ENCODE results near the gene MYCBPAP. TPM values are rescaled to one million over a fixed set of nuclear protein-coding genes. Genes with fewer than 3 reads are reported as not detected.

Gene MYCBPAP
- total and polyA plus RNA-seq, 2 donors from 2014 or later = 0.72 to 2.9 TPM

DNA sequence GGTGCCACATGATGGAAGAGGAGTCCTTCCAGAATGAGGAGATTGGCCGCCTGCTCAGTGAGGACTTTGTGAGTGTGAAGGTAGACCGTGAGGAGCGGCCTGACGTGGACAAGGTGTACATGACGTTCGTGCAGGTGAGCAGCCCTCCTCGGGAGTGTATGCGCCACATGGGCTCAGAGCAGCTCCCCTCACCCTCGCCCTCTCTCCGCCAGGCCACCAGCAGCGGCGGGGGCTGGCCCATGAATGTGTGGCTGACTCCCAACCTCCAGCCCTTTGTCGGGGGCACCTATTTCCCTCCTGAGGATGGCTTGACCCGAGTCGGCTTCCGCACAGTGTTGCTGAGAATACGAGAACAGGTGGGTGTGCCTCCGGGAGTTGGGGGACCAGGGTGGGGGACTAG lies 40.6 kb downstream of the MYCBPAP start:
- Histone ChIP-seq H3K9ac (ENCODE audit: low read length in 3 of 3) (no peak overlapping the region), H3K27me3 (ENCODE audit: control insufficient read depth, insufficient read depth, low read length) (no peaks in the 10 kb centered on the region), H3K27ac (ENCODE audit: low read depth in 2 of 2, low read length in 2 of 2) (no peak overlapping the region), H3K36me3 (ENCODE audit: control insufficient read depth in 2 of 3, insufficient read depth in 3 of 3, low read length in 3 of 3) (no peaks in the 10 kb centered on the region), H3K4me3 (ENCODE audit: low read length in 3 of 3) (no peak overlapping the region), H3K4me1 (ENCODE audit: control insufficient read depth in 2 of 3, insufficient read depth in 2 of 3, low read depth in 1 of 3, low read length in 3 of 3) (peaks cover 0 to 9% (median 4%) of the 10 kb centered on the region in 3 donors), H3K9me3 (ENCODE audit: control insufficient read depth in 2 of 3, insufficient read depth in 1 of 3, low read length in 3 of 3) (no peaks in the 10 kb centered on the region)
- intact Hi-C loops (cut with DNase I) = loop anchor here (5.0 to 10.0 kb wide), 3 partner anchors 78 to 406 kb away; no protein-coding TSS in a partner anchor
- DNase-seq (no peak), FAIRE-seq (no peak)
- TF ChIP-seq, protein P1, sequence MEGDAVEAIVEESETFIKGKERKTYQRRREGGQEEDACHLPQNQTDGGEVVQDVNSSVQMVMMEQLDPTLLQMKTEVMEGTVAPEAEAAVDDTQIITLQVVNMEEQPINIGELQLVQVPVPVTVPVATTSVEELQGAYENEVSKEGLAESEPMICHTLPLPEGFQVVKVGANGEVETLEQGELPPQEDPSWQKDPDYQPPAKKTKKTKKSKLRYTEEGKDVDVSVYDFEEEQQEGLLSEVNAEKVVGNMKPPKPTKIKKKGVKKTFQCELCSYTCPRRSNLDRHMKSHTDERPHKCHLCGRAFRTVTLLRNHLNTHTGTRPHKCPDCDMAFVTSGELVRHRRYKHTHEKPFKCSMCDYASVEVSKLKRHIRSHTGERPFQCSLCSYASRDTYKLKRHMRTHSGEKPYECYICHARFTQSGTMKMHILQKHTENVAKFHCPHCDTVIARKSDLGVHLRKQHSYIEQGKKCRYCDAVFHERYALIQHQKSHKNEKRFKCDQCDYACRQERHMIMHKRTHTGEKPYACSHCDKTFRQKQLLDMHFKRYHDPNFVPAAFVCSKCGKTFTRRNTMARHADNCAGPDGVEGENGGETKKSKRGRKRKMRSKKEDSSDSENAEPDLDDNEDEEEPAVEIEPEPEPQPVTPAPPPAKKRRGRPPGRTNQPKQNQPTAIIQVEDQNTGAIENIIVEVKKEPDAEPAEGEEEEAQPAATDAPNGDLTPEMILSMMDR (IDR thresholded peaks at IDR 0.05; ENCODE audit: borderline replicate concordance, extremely low read depth, insufficient read depth) = no peak

DNA sequence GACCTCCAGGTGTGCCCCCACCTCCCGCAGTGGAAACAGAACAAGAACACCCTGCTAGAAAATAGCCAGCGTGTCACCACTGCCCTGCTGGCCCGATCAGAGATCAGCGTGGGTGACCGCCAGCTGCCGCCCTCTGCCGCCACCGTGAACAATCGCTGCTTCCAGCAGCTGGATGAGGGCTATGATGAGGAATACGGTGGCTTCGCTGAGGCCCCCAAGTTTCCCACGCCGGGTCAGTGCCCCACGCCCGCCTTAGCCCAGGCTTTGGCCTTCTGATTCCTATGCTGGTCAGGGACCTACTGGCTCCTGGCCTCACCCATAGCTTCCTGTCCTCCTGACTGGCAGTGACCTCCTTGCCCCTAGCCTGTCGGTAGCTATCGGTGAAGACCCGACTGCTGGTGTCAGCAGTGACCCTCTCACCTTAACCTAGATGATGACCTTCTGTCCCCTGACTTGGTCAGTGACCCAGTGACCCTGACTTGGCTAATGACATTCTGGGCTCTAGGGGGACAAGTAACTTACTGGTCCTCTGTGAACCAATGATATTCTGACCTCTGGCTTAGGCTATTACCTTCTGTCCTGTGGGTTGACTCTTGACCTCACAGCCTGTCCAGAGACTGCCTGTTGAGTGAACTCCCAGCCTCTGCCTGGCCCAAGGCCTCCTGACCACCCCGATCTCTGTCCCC lies 41.2 kb downstream of the MYCBPAP start:
- H3K4me1 ChIP-seq (ENCODE audit: control insufficient read depth in 2 of 3, insufficient read depth in 2 of 3, low read depth in 1 of 3, low read length in 3 of 3) = peaks cover 0 to 9% (median 4%) of the 10 kb centered on the region in 3 donors
- FAIRE-seq = no peak
- intact Hi-C loops (cut with DNase I) = loop anchor here (5.0 to 10.0 kb wide), 3 partner anchors 78 to 405 kb away; no protein-coding TSS in a partner anchor

DNA sequence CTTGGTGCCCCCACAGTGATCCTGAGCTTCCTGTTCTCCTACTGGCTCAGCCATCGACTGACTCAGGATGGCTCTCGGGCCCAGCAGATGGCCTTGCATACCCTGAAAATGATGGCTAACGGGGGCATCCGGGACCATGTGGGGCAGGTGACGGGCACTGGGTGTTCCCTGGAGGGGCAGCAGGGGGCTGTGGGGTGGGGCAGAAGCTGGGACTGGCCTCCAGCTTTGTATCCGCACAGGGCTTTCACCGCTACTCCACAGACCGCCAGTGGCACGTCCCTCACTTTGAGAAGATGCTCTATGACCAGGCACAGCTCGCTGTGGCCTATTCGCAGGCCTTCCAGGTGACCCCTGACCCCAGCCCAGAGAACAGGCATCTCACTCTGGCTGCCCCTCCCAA lies 41.7 kb downstream of the MYCBPAP start:
- no peak for FAIRE-seq
- Histone ChIP-seq H3K9me3 (ENCODE audit: control insufficient read depth in 2 of 3, insufficient read depth in 1 of 3, low read length in 3 of 3) (no peaks in the 10 kb centered on the region), H3K36me3 (ENCODE audit: control insufficient read depth in 2 of 3, insufficient read depth in 3 of 3, low read length in 3 of 3) (peaks cover 0 to 6% (median 2%) of the 10 kb centered on the region in 3 donors), H3K4me1 (ENCODE audit: control insufficient read depth in 2 of 3, insufficient read depth in 2 of 3, low read depth in 1 of 3, low read length in 3 of 3) (peaks cover 0 to 9% (median 4%) of the 10 kb centered on the region in 3 donors), H3K27ac (ENCODE audit: low read depth in 2 of 2, low read length in 2 of 2) (no peak overlapping the region), H3K4me3 (ENCODE audit: low read length in 3 of 3) (no peak overlapping the region), H3K9ac (ENCODE audit: low read length in 3 of 3) (no peak overlapping the region), H3K27me3 (ENCODE audit: control insufficient read depth, insufficient read depth, low read length) (no peaks in the 10 kb centered on the region)
- TF ChIP-seq, protein P1 (IDR thresholded peaks at IDR 0.05; ENCODE audit: borderline replicate concordance, extremely low read depth, insufficient read depth) = no peak
- intact Hi-C loops (cut with DNase I) = loop anchor here (5.0 to 10.0 kb wide), 4 partner anchors 77 to 405 kb away; no protein-coding TSS in a partner anchor
- peak in 1 of 5 donors; percentile 74 for DNase-seq

More for the DNA sequence above, 41.2 kb downstream of the MYCBPAP start:
- H3K9me3 ChIP-seq (ENCODE audit: control insufficient read depth in 2 of 3, insufficient read depth in 1 of 3, low read length in 3 of 3) = no peaks in the 10 kb centered on the region
- H3K36me3 ChIP-seq (ENCODE audit: control insufficient read depth in 2 of 3, insufficient read depth in 3 of 3, low read length in 3 of 3) = peaks cover 0 to under 1% (median 0%) of the 10 kb centered on the region in 3 donors
- no peak overlapping the region for H3K4me3 ChIP-seq (ENCODE audit: low read length in 3 of 3)
- H3K27me3 ChIP-seq (ENCODE audit: control insufficient read depth, insufficient read depth, low read length) = no peaks in the 10 kb centered on the region
- H3K27ac ChIP-seq (ENCODE audit: low read depth in 2 of 2, low read length in 2 of 2) = no peak overlapping the region
- peak in 1 of 5 donors; percentile 66 for DNase-seq
- TF ChIP-seq, protein P1 (IDR thresholded peaks at IDR 0.05; ENCODE audit: borderline replicate concordance, extremely low read depth, insufficient read depth) = no peak
- H3K9ac ChIP-seq (ENCODE audit: low read length in 3 of 3) = no peak overlapping the region

Data from kidney (tissue), 14 donors.